HG02870 (cell line): ENCODE data around the gene PKN2.
"Not testable (repeated sequence)": the region's sequence is repeated elsewhere in the genome, so short reads cannot be mapped to it uniquely, and the experiment has no call there.

Experiments
- ATAC-seq: cut with Tn5 transposase; IDR thresholded peaks from one replicate; pipeline ENCODE4 v1.9.1; 2021; ENCODE audit warnings: mild to moderate bottlenecking, moderate library complexity; ENCODE audit not compliant: unreplicated experiment

The PKN2 gene

DNA sequence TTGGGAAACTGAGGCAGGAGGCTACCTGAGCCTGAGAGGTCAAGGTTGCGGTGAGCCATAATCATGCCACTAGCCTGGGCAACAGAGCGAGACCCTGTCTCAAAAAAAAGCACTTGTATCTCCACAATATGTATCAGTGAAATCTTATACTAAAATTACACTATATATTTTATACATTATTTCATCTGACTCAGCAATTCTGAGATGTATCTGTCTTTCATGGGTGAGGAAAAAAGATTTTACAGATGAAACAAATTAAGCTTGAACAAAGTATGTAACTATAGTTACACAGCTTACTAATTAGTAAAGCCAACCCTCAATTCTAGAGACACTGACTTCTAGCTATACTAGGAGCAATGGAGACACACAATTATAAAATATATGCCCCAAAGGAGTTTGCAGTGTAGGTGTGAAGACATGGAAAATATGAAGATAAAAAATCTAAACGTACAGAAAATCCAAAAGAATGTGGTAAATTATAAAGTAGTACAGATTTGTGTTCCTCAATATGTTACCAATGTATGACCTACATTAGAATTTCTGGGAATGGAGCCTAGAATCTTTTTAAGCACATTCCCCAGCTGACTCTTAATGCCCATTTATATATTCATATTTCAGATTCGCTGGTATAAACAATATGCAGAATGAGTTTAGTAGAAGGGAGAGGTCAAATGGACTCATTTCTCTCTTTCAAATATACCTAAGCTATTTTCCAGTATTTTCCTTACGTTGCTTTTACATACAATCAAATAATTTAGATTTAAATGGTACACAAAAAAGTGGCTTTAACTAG, 192.7 kb downstream of the PKN2 start:
- no peak for ATAC-seq

DNA sequence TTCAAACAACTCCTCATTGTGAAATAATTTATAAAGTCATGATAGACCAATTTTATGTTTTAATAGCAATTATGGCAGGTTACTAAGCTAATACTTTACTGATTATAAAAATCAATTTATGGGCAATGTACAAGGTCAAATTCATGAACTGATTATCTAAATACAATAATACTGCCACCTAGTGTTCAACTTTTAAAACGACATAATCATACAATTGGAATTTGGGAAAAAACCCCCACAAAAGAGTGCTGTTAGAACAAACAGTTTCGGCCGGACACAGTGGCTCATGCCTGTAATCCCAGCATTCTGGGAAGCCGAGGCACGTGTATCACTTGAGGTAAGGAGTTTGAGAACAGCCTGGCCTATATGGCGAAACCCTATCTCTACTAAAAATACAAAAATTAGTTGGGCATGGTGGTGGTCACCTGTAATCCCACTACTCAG, 193.3 kb downstream of the PKN2 start:
- ATAC-seq: no peak

DNA sequence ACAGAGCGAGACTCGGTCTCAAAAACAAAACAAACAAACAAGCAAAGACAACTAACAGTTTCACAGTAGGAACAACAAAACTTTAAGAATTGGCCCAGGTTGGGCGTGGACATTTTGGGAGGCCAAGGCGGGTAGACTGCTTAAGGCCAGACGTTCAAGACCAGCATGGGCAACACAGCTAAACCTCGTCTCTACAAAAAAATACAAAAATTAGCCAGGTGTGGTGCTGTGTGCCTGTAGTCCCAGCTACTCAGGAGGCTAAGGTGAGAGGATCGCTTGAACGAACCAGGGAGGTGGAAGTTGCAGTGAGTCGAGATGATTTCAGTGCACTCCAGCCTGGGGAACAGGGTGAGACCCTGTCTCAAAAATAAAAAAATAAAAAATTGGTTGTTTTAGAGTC, 193.8 kb downstream of the PKN2 start:
- ATAC-seq: no peak

DNA sequence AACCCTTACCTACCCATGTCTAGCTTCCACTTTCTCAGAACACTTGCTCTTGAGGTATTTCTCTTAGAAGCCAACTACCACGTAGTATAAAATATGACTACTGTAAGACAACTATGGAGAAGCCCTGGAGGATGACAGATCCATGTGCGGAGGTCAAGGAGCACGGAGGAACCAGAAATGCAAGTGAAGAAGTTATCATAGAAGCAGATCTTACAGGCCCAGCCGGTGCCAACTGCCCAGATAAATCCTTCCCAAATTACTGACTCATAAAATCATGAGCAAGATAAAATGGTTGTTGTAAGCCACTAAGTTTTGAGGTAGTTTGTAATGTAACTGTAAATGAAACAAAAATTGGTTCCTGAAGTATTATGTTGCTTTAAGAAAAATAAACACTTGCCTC, 194.7 kb downstream of the PKN2 start:
- no peak for ATAC-seq

DNA sequence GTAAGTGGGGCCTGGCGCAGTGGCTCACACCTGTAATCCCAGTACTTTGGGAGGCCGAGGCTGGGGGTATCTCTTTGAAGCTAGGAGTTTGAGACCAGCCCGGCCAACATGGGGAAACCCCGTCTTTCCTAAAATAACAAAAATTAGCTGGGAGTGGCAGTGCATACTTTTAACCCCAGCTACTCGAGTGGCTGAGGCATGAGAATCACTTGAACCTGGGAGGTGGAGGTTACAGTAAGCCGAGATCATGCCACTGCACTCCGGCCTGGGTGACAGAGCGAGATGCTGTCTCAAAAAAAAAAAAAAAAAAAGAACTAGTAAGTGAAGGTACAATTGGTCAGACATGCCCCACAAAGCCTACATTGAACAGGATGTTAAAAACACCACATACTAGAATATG, 196.6 kb downstream of the PKN2 start:
- not testable (repeated sequence) for ATAC-seq

DNA sequence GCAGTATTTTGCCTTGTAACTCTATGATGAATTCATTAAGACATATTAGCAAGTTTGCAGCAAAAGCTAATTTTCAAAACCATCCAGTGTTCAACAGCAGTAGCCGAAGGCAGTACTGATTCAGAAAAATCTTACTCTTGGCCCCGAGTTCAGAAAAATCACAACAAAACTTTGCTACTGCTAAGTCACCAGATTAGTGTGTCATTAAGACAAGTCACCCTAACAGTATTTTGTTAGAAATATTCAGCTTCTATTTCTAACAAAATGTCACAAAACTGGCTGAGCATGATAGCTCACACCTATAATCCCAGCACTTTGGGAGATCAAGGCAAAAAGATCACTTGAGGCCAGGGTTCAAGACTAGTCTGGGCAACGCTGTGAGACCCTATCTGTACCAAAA, 199.1 kb downstream of the PKN2 start:
- no peak for ATAC-seq
